Calu3 (cell line): ENCODE measurements around the gene PTPRR. TPM values are rescaled to one million over a fixed set of nuclear protein-coding genes. Genes with fewer than 3 reads are reported as not detected.

Experiments used
- BruUV-seq: library from RNA; stranded (reverse); fragments of 400-500 nt; replicated peaks from 2 replicates; lab custom pipeline; 2021; lab: Mats Ljungman, UMichigan
- CTCF ChIA-PET: fragments of 300-600 bp; sonication (Branson Sonifier 250); formaldehyde crosslinking; loops from one replicate; lab custom pipeline; 2022; ENCODE audit warnings: antibody characterized with exemption; lab: Charles Lee
- DNase-seq: peaks from one replicate; pipeline ENCODE4 v3.0.0; 2022
- H3K27ac Mint-ChIP-seq: one replicate; pipeline ENCODE4 v1.8.0; 2022; ENCODE audit warnings: mixed read lengths; ENCODE audit not compliant: unreplicated experiment
- H3K27me3 Mint-ChIP-seq: one replicate; pipeline ENCODE4 v1.8.0; 2022; ENCODE audit warnings: mixed read lengths; ENCODE audit not compliant: unreplicated experiment
- H3K36me3 Mint-ChIP-seq: one replicate; pipeline ENCODE4 v1.8.0; 2022; ENCODE audit warnings: mild to moderate bottlenecking, moderate library complexity, mixed read lengths; ENCODE audit not compliant: insufficient read depth, unreplicated experiment
- H3K4me1 Mint-ChIP-seq: one replicate; pipeline ENCODE4 v1.8.0; 2022; ENCODE audit warnings: mild to moderate bottlenecking, low read depth, mixed read lengths; ENCODE audit not compliant: unreplicated experiment
- H3K4me3 Mint-ChIP-seq: one replicate; pipeline ENCODE4 v1.8.0; 2022; ENCODE audit warnings: mild to moderate bottlenecking, low read depth, moderate library complexity, mixed read lengths; ENCODE audit not compliant: unreplicated experiment
- H3K9me3 Mint-ChIP-seq: one replicate; pipeline ENCODE4 v1.8.0; 2022; ENCODE audit warnings: low read depth, mixed read lengths; ENCODE audit not compliant: unreplicated experiment
- CTCF ChIP-seq: fragments of 200-600 bp; IDR thresholded peaks from one replicate; pipeline ENCODE4 v1.8.0; 2022; ENCODE audit warnings: antibody characterized with exemption; ENCODE audit not compliant: unreplicated experiment
- intact Hi-C: fragments of 100-400 bp; cut with micrococcal nuclease; formaldehyde crosslinking; loops from one replicate; pipeline ENCODE4 v1.10.0; 2022; ENCODE audit not compliant: unreplicated experiment
- total RNA-seq: library from RNA; stranded (reverse); gene quantifications from 2 replicates; pipeline ENCODE4 v1.2.3, GENCODE V29; 2022

PTPRR gene
- total RNA-seq, 1 experiment from 2014 or later, result 39.1 TPM

- BruUV-seq, result no TSS peak
- DNase-seq, result peak; percentile 84
- H3K36me3 Mint-ChIP-seq, result peaks cover 48% of the 10 kb centered on the region
- H3K27ac Mint-ChIP-seq, result peak overlapping the region; percentile 11
- H3K4me1 Mint-ChIP-seq, result peaks cover 17% of the 10 kb centered on the region
- peak; percentile 86 for TF ChIP-seq CTCF
- H3K9me3 Mint-ChIP-seq, result peaks cover 2% of the 10 kb centered on the region
- H3K4me3 Mint-ChIP-seq, result no peak overlapping the region
- intact Hi-C loops, result loop anchor here (1.0 to 2.0 kb wide), 3 partner anchors 130 to 424 kb away; no protein-coding TSS in a partner anchor
- H3K27me3 Mint-ChIP-seq, result no peaks in the 10 kb centered on the region
- CTCF ChIA-PET, result interaction anchor here (1.0 to 1.2 kb wide), 3 partner anchors 19 to 424 kb away, joined by 3 to 4 read pairs (median 3); no protein-coding TSS in a partner anchor
These were observed 330.5 kb downstream of the PTPRR start for GRCh38 chr12:70590051-70590450.

Other genes with a start within 250 kb of the PTPRR start
- gene TSPAN8, start 237.3 kb upstream of the PTPRR start, total RNA-seq, result 289 and 384 TPM in 2 replicates